Lung (tissue), 12 donors: ENCODE measurements around the gene LRRN4CL. TPM values are rescaled to one million over a fixed set of nuclear protein-coding genes. Genes with fewer than 3 reads are reported as not detected.

Experiments
- ATAC-seq: fragments of 200-7000 bp; cut with Tn5 transposase; one replicate; pipeline ENCODE4 v1.9.1; 2020; ENCODE audit warnings: moderate number of reproducible peaks; ENCODE audit not compliant: insufficient read depth, low FRiP score
- DNase-seq, 3 donors: peaks; one replicate each; pipeline ENCODE4 v3.0.0-alpha.2; 2013 to 2017
- H3K27ac ChIP-seq, 2 donors: one replicate each; pipeline ENCODE4 v1.5.1; 2013; ENCODE audit warnings: mild to moderate bottlenecking in 2 of 2, moderate library complexity in 2 of 2, control low read depth in 1 of 2, inconsistent platforms in 1 of 2, low read depth in 1 of 2, low read length in 1 of 2
- H3K27me3 ChIP-seq, 3 donors: one replicate each; pipeline ENCODE4 v1.5.1; 2013; ENCODE audit warnings: low read length in 2 of 3; ENCODE audit not compliant: control insufficient read depth in 3 of 3, insufficient read depth in 3 of 3
- H3K36me3 ChIP-seq, 4 donors: one replicate each; pipeline ENCODE4 v1.5.1; 2013; ENCODE audit warnings: low read length in 4 of 4, mild to moderate bottlenecking in 1 of 4, moderate library complexity in 1 of 4; ENCODE audit not compliant: control insufficient read depth in 4 of 4, insufficient read depth in 4 of 4
- H3K4me1 ChIP-seq, 5 donors: one replicate each; pipeline ENCODE4 v1.5.1; 2013; ENCODE audit warnings: low read length in 5 of 5, mild to moderate bottlenecking in 2 of 5, moderate library complexity in 1 of 5; ENCODE audit not compliant: control insufficient read depth in 5 of 5, insufficient read depth in 5 of 5
- H3K4me3 ChIP-seq: one replicate; pipeline ENCODE4 v1.5.1; 2013; ENCODE audit warnings: mild to moderate bottlenecking, control low read depth, moderate library complexity
- H3K9ac ChIP-seq, 2 donors: one replicate each; pipeline ENCODE4 v1.5.1; 2013; ENCODE audit warnings: low read length in 2 of 2, control low read depth in 1 of 2; ENCODE audit not compliant: insufficient read depth in 1 of 2
- H3K9me3 ChIP-seq, 4 donors: one replicate each; pipeline ENCODE4 v1.5.1; 2013; ENCODE audit warnings: low read length in 3 of 4, mild to moderate bottlenecking in 1 of 4, moderate library complexity in 1 of 4; ENCODE audit not compliant: control insufficient read depth in 4 of 4, insufficient read depth in 3 of 4
- WGBS, 2 donors: extraction: QIAGEN DNeasy Blood & Tissue Kit; methylation state at CpG; one replicate each; pipeline ENCODE4 v1.1.7; 2013; 5-methylcytosine and 5-hydroxymethylcytosine counted together
- polyA plus RNA-seq, 2 donors: library from polyadenylated mRNA; stranded (reverse); fragments of 200-250 nt; gene quantifications; one replicate each; pipeline ENCODE4 v1.2.1, GENCODE V29; 2013
- total RNA-seq, 2 donors: library from RNA; depleted of rRNA in 1 of 2; stranded (reverse); fragments of >200 nt in 1 of 2; gene quantifications; one replicate each; pipeline ENCODE4 v1.2.1, GENCODE V29; 2014 to 2021
- TF ChIP-seq, protein P1 (sequence below): IDR thresholded peaks from 2 replicates; pipeline ENCODE4 v1.5.1; 2012; ENCODE audit warnings: mild to moderate bottlenecking; ENCODE audit errors: control extremely low read depth, extremely low read depth
- donor health status: control.
- donor health status: control.
- donor health status: Bipolar disorder and iron deficiency.
- donor health status: healthy.
- donor health status: DM: yes; HTN: yes; CAD: no.

The LRRN4CL gene
- total and polyA plus RNA-seq, 4 donors = 0.46 to 2.6 (median 1.2) TPM

DNA sequence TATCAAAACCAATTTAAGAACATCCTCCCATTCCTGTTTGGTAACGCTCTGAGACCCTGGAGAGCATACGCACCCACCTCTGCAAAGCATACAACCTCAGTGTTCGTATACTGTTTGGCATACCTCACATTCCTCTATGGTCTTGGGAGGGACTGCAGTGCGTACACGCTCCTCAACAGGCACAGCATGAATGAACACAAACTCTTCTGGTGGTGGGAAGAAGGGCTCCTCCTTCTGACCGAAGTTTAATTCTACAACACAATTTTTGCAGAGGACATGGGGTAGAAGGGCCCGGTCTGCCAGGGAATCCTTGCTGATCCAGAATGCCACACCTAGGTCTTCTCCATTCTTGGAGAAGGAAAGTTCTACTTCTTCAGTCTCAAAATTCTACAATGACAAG, 32.7 kb upstream of the LRRN4CL start:
- 75 to 82% methylated on average over 7 of the region's 7 CpGs for WGBS, 2 donors
- DNase-seq (peak in 2 of 3 donors; percentile 31 to 32), ATAC-seq (no peak)
- Histone ChIP-seq H3K27ac (no peak overlapping the region), H3K36me3 (peaks cover 38 to 66% (median 54%) of the 10 kb centered on the region in 4 donors), H3K9ac (peak overlapping the region in 1 of 2 donors; percentile 28), H3K4me1 (peaks cover 0 to 24% (median 2%) of the 10 kb centered on the region in 5 donors), H3K4me3 (no peak overlapping the region), H3K27me3 (no peaks in the 10 kb centered on the region), H3K9me3 (no peaks in the 10 kb centered on the region)
- TF ChIP-seq, protein P1, sequence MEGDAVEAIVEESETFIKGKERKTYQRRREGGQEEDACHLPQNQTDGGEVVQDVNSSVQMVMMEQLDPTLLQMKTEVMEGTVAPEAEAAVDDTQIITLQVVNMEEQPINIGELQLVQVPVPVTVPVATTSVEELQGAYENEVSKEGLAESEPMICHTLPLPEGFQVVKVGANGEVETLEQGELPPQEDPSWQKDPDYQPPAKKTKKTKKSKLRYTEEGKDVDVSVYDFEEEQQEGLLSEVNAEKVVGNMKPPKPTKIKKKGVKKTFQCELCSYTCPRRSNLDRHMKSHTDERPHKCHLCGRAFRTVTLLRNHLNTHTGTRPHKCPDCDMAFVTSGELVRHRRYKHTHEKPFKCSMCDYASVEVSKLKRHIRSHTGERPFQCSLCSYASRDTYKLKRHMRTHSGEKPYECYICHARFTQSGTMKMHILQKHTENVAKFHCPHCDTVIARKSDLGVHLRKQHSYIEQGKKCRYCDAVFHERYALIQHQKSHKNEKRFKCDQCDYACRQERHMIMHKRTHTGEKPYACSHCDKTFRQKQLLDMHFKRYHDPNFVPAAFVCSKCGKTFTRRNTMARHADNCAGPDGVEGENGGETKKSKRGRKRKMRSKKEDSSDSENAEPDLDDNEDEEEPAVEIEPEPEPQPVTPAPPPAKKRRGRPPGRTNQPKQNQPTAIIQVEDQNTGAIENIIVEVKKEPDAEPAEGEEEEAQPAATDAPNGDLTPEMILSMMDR = no peak

DNA sequence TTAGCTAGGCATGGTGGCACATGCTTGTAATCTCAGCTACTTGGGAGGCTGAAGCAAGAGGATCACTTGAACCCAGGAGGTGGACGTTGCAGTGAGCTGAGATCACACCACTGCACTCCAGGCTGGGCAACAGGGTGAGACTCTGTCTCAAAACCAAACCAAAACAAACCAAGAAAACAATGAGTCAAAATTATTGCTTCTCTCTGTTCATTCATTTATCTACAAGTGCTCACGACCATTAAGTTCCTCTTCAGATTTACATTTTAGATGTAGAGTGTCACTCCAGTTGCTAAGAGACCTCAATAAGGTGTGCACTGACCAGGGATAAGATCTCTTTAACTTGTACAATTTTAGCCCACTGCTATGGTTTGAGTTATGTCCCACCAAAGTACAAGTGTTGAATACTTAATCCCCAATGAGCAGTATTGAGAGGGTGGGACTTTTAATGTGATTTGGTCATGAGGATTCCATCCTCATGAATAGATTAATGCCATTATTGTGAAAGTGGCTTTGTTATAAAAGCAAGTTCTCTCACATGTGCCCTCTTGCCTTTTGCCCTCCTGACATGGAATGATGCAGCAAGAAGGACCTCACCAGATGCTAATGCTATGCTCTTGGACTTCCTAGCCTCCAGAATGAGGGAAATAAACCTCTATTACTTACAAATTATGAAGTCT, 30.1 kb upstream of the LRRN4CL start:
- no peak overlapping the region for H3K4me3 ChIP-seq
- TF ChIP-seq, protein P1 = no peak
- no peaks in the 10 kb centered on the region for H3K9me3 ChIP-seq
- ATAC-seq = no peak
- H3K9ac ChIP-seq = no peak overlapping the region
- peaks cover 57 to 83% (median 73%) of the 10 kb centered on the region in 4 donors for H3K36me3 ChIP-seq
- H3K27me3 ChIP-seq = no peaks in the 10 kb centered on the region
- H3K27ac ChIP-seq = no peak overlapping the region
- 72 to 76% methylated on average over 2 of the region's 2 CpGs for WGBS, 2 donors
- no peak for DNase-seq
- H3K4me1 ChIP-seq = peaks cover 0 to 7% (median 2%) of the 10 kb centered on the region in 5 donors

DNA sequence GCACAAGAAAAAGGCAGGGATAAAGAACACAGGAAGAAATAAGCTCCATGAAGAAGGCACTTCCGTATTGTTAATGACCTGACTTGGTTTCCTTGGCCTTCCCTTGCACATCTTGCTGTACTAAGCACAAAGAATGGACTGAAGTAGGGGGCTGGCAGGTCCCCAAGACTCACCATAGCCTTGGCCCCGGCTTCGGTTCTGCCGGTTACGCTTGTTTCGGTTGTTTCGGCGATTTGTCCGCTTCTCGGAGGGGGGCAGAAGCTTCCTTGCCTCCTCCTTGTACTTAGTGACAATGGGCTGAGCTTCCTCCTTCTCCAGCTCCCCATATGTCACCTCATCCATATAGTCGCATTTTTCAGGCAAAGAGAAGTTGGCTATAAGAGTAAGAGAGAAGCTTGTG, 27.5 kb upstream of the LRRN4CL start:
- DNase-seq (no peak), ATAC-seq (no peak)
- H3K9ac ChIP-seq = no peak overlapping the region
- no peaks in the 10 kb centered on the region for H3K27me3 ChIP-seq
- H3K4me1 ChIP-seq = peaks cover 0 to 5% (median 0%) of the 10 kb centered on the region in 5 donors
- no peak overlapping the region for H3K27ac ChIP-seq
- TF ChIP-seq, protein P1 = no peak
- WGBS, 2 donors = 92% methylated on average over 11 of the region's 11 CpGs
- no peaks in the 10 kb centered on the region for H3K9me3 ChIP-seq
- H3K4me3 ChIP-seq = no peak overlapping the region
- peaks cover 60 to 71% (median 62%) of the 10 kb centered on the region in 4 donors for H3K36me3 ChIP-seq

DNA sequence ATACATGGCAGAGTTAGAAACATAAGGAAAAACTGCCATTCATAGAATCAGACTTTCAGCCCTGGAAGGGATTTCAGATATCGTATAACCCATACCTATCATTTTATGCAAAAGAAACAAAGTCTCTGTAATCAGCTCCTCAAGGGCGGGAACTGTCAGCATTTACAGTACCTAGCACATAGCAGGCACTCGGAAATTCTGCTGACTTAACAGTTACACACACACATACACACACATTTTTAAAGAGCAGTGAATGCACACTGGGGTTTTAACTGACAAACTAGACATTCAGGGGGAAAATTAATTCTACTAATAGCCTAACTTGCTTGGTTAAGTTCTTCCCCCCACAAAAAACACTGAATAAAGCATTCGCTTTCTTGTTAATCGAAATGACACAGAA, 26.9 kb upstream of the LRRN4CL start:
- H3K27ac ChIP-seq = no peak overlapping the region
- peaks cover 0 to 5% (median 0%) of the 10 kb centered on the region in 5 donors for H3K4me1 ChIP-seq
- H3K36me3 ChIP-seq = peaks cover 54 to 67% (median 59%) of the 10 kb centered on the region in 4 donors
- no peak for DNase-seq
- ATAC-seq = no peak
- no peaks in the 10 kb centered on the region for H3K27me3 ChIP-seq
- H3K9ac ChIP-seq = no peak overlapping the region
- WGBS, 2 donors = 94 to 99% methylated on average over 5 of the region's 5 CpGs
- TF ChIP-seq, protein P1 = no peak
- no peaks in the 10 kb centered on the region for H3K9me3 ChIP-seq
- H3K4me3 ChIP-seq = no peak overlapping the region
